ENCODE measurements around the gene LSMEM2. TPM values are rescaled to one million over a fixed set of nuclear protein-coding genes. Genes with fewer than 3 reads are reported as not detected.

Gene LSMEM2
- total and polyA plus RNA-seq, 2 of the 8 experiments (the other 6 are each of a cell fraction or from before 2014, with no cell fraction given), result 0.58 to 0.68 TPM

- TF ChIP-seq CHD7 (IDR thresholded peaks at IDR 0.05; ENCODE audit: insufficient replicate concordance, low read length) (no peak), SUZ12 (IDR thresholded peaks at IDR 0.05; ENCODE audit: low read length) (no peak), SIX5 (IDR thresholded peaks at IDR 0.05; ENCODE audit: low read depth, low read length) (no peak), MAFK (IDR thresholded peaks at IDR 0.05; ENCODE audit: low read depth, low read length) (no peak)
Observed at GRCh38 chr3:50325497-50326181, 46.8 kb downstream of the LSMEM2 start (continued).
